ENCODE measurements around the gene SCN4A. TPM values are rescaled to one million over a fixed set of nuclear protein-coding genes. Genes with fewer than 3 reads are reported as not detected.

The SCN4A gene
- total RNA-seq, 1 donor from 2014 or later, result 0.43 TPM

- H3K9ac ChIP-seq (ENCODE audit: low read length), result no peak overlapping the region
- no peak overlapping the region for H3K4me3 ChIP-seq (ENCODE audit: insufficient read depth, low read depth, low read length)
- no peak overlapping the region for H3K4me3 Mint-ChIP-seq (ENCODE audit: unreplicated experiment)
- peaks cover 19% of the 10 kb centered on the region for H3K4me1 ChIP-seq (ENCODE audit: insufficient read depth, low read length)
- peaks cover 4% of the 10 kb centered on the region for H3K9me3 Mint-ChIP-seq (ENCODE audit: unreplicated experiment)
- no peak for TF ChIP-seq EZH2 (IDR thresholded peaks at IDR 0.05; ENCODE audit: insufficient read depth, low read length)
- TF ChIP-seq CTCF (IDR thresholded peaks at IDR 0.05; ENCODE audit: insufficient read depth, low read depth, low read length), result no peak
- peaks cover 5% of the 10 kb centered on the region for H3K27me3 Mint-ChIP-seq (ENCODE audit: low read depth, unreplicated experiment)
- no peak overlapping the region for H2AFZ ChIP-seq (ENCODE audit: low read depth, low read length)
- FAIRE-seq, result no peak
- no peak overlapping the region for H3K27ac Mint-ChIP-seq (ENCODE audit: unreplicated experiment)
- no peaks in the 10 kb centered on the region for H3K9me3 ChIP-seq (ENCODE audit: insufficient read depth, low read depth, low read length)
- H3K4me1 Mint-ChIP-seq (ENCODE audit: low read depth, unreplicated experiment), result peaks cover 12% of the 10 kb centered on the region
- no peak overlapping the region for H3K4me2 ChIP-seq (ENCODE audit: low read length)
- peaks cover 3% of the 10 kb centered on the region for H3K36me3 Mint-ChIP-seq (ENCODE audit: low read depth, unreplicated experiment)
- H3K36me3 ChIP-seq (ENCODE audit: insufficient read depth, low read length), result no peaks in the 10 kb centered on the region
- no peaks in the 10 kb centered on the region for H4K20me1 ChIP-seq (ENCODE audit: insufficient read depth, low read length)
- H3K79me2 ChIP-seq (ENCODE audit: insufficient read depth, low read length), result no peaks in the 10 kb centered on the region
- peaks cover 4% of the 10 kb centered on the region for H3K27me3 ChIP-seq (ENCODE audit: insufficient read depth, low read length)
- no peak overlapping the region for H3K27ac ChIP-seq (ENCODE audit: low read depth, low read length)
- no peak for DNase-seq (ENCODE audit: low read depth)
These were observed 2.9 kb upstream of the SCN4A start for GRCh38 chr17:63975541-63976092.

GRCh38 chr17:63974594-63975192 is 2.0 kb upstream of the SCN4A start:
- peak overlapping the region; percentile 60 for H3K27ac Mint-ChIP-seq (ENCODE audit: unreplicated experiment)
- Histone ChIP-seq H3K36me3 (ENCODE audit: insufficient read depth, low read length) (no peaks in the 10 kb centered on the region), H3K4me2 (ENCODE audit: low read length) (peak overlapping the region; percentile 80), H3K27ac (ENCODE audit: low read depth, low read length) (no peak overlapping the region), H4K20me1 (ENCODE audit: insufficient read depth, low read length) (no peaks in the 10 kb centered on the region), H3K27me3 (ENCODE audit: insufficient read depth, low read length) (peaks cover 4% of the 10 kb centered on the region), H3K4me3 (ENCODE audit: insufficient read depth, low read depth, low read length) (no peak overlapping the region), H2AFZ (ENCODE audit: low read depth, low read length) (peak overlapping the region; percentile 47), H3K4me1 (ENCODE audit: insufficient read depth, low read length) (peaks cover 19% of the 10 kb centered on the region), H3K79me2 (ENCODE audit: insufficient read depth, low read length) (no peaks in the 10 kb centered on the region), H3K9me3 (ENCODE audit: insufficient read depth, low read depth, low read length) (no peaks in the 10 kb centered on the region), H3K9ac (ENCODE audit: low read length) (peak overlapping the region; percentile 12)
- H3K27me3 Mint-ChIP-seq (ENCODE audit: low read depth, unreplicated experiment), result peaks cover 9% of the 10 kb centered on the region
- DNase-seq (ENCODE audit: low read depth) (peak; percentile 58), FAIRE-seq (no peak)
- H3K9me3 Mint-ChIP-seq (ENCODE audit: unreplicated experiment), result peaks cover 3% of the 10 kb centered on the region
- peak overlapping the region; percentile 37 for H3K4me3 Mint-ChIP-seq (ENCODE audit: unreplicated experiment)
- H3K36me3 Mint-ChIP-seq (ENCODE audit: low read depth, unreplicated experiment), result peaks cover 5% of the 10 kb centered on the region
- peaks cover 12% of the 10 kb centered on the region for H3K4me1 Mint-ChIP-seq (ENCODE audit: low read depth, unreplicated experiment)
- TF ChIP-seq CTCF (IDR thresholded peaks at IDR 0.05; ENCODE audit: insufficient read depth, low read depth, low read length) (no peak), EZH2 (IDR thresholded peaks at IDR 0.05; ENCODE audit: insufficient read depth, low read length) (no peak)

Data from astrocyte (in vitro differentiated cells and primary cell).